Skin epidermis (tissue), 12 donors: ENCODE data around the gene COIL.

Experiments used
- H3K27ac ChIP-seq, 21 experiments: fragments of 200-600 bp; sonication (generic) in 11 of 21; one replicate each; pipeline ENCODE4 v1.5.0; 2020; ENCODE audit warnings: mild to moderate bottlenecking in 3 of 21, inconsistent platforms in 2 of 21, moderate library complexity in 2 of 21
- H3K4me3 ChIP-seq, 7 experiments: fragments of 200-600 bp; sonication (generic) in 2 of 7; one replicate each; pipeline ENCODE4 v1.5.0; 2020; ENCODE audit warnings: inconsistent platforms in 2 of 7, mild to moderate bottlenecking in 2 of 7, moderate library complexity in 1 of 7

COIL gene

DNA sequence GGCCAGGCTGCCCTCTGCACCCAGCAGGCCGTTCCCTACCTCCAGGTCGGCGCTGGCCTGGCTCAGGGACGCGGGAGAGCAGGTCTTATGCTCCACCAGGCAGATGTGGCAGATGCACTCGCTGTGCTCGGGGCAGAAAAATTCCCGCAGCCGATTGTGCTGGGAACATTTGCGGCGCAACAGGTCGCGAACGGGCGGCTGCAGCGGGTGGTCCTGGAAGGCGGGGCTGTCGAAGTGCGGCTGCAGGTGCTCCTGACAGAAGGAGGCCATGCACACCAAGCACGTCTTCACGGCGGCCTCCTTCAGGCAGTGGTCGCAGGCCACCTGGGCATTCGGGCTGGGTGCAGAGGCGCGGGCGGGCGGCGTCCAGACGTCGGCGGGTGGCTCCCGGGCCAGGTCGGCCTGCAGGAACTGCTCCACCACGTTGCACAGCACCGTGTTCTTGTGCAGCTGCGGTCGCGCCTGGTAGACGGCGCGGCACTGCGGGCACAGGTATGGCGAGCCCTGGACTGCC lies 47.4 kb downstream of the COIL start:
- H3K4me3 ChIP-seq: peak overlapping the region; percentile 52 to 92 (median 88)
- H3K27ac ChIP-seq: peak overlapping the region; percentile 91 to 100 (median 96)

DNA sequence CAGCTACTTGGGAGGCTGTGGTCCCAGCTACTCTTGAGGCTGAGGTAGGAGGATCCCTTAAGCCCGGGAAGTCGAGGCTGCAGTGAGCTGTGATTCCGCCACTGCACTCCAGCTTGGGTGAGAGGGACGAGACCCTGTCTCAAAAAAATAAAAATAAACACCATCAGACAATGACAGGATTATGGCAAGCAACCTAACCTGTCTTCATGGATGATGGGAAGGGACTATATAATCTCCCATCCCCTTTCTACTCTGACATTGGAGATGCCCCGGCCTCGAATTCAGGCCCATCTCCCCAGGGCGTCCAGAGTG lies 47.9 kb downstream of the COIL start:
- peak overlapping the region; percentile 52 to 92 (median 88) for H3K4me3 ChIP-seq
- peak overlapping the region in 20 of 21 experiments; percentile 91 to 100 (median 96) for H3K27ac ChIP-seq

DNA sequence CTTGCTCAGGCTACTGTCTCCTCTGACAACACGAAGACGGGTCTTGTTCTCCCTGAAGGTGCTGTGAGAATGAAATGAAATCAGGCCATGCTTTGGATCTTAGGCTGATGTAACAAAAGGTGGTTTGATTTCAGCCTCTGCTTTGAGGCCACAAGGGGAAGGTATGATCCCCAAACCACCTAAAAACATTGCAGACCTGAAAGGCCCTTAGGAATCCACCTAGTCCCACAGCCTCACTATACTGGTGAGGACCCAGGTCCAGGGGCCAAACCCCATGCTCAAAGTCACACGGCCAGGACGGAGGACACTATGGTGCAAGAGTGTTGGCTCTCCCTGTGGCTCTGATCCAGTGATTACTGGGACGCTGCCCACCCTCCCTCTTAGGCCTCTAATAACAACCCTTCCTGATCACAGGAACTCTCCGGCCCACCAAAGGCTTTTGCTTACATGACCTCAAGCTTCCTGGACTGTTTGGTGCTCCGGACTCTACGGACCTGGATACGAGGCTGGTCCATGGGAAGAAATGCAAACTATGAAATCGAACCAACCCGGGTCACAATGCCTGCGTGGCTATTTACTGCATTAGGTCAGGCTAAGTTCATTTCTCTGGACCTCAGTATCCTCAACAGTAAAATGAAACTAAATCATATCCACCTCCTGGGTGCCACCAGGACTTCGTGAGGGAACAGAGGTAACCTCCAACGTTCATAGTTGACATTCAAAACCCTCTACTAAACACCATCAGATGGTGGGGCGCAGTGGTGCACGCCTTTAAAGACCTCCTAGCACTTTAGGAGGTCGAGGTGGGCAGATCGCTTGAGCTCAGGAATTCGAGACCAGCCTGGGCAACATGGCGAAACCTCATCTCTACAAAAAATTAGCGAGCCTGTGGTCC lies 48.5 kb downstream of the COIL start:
- Histone ChIP-seq H3K4me3 (peak overlapping the region; percentile 52 to 92 (median 88)), H3K27ac (peak overlapping the region in 19 of 21 experiments; percentile 37 to 100 (median 96))

DNA sequence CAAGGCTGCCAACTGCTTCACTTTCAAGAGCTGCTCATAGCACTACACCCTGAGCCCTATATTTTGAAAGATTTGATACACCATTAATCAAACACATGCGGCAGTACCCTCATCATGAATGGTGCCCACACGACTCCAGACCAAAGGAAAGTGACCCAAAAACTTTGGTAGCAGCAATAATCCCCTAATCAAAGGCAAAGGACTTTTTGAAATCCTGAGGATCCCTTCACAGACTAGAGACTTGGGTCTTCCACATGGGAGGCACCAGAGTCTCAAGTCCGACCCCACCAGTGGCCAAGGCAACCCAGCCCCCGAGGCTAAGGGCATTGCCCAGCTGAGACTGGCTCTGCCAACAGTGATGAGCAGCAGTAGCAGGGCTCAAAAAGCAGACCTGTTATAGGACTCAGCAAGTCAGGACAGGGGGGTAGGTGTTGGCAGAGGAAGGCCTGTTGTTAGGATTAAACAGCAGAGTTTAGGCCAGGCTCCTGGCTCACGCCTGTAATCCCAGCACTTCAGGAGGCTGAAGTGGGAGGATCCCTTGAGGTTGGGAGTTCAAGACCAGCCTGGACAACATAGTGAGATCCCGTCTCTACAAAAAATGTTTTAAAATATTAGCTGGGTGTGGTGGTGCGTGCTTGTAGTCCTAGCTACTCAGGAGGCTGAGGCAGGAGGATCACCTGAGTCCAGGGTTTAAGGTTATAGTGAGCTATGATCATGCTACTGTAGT lies 50.2 kb downstream of the COIL start:
- peak overlapping the region in 15 of 21 experiments; percentile 7 to 99 (median 68) for H3K27ac ChIP-seq
- peak overlapping the region in 4 of 7 experiments; percentile 5 to 12 (median 9) for H3K4me3 ChIP-seq

DNA sequence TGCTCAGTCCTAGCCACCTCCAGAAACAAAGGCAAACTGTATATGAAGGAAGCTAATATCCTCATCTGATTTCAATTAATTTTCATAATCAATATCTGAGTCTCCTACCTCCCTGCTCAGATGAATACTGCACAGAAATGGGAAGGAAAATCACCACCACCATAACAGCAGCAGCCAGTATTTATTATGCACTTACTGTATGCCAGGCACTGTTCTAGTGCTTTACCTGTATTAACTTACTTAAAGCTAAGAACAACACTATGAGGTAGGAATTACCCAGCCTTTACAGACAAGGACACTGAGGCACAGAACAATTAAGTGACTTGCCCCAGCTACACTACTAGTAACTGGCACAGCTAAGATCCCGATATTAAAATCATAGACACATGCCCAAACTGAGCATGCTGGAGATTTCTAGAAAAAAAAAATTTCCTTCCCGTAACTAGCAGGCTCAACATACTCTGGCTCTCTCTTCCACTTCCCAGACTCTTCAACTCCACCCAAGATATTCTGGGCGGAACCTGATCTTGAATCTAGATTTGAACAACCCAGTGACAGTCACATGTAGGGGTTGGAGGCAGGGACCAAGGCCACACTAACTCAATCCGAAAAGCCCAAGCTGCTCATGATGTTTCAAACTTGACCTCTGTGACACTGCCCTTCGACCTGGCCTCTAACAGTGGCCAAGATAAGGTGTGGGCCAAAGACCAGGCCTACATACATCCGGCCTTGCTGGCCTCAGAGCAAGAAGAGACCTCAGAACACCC lies 50.9 kb downstream of the COIL start:
- Histone ChIP-seq H3K27ac (peak overlapping the region in 15 of 21 experiments; percentile 7 to 99 (median 68)), H3K4me3 (peak overlapping the region in 2 of 7 experiments; percentile 5 to 12)

DNA sequence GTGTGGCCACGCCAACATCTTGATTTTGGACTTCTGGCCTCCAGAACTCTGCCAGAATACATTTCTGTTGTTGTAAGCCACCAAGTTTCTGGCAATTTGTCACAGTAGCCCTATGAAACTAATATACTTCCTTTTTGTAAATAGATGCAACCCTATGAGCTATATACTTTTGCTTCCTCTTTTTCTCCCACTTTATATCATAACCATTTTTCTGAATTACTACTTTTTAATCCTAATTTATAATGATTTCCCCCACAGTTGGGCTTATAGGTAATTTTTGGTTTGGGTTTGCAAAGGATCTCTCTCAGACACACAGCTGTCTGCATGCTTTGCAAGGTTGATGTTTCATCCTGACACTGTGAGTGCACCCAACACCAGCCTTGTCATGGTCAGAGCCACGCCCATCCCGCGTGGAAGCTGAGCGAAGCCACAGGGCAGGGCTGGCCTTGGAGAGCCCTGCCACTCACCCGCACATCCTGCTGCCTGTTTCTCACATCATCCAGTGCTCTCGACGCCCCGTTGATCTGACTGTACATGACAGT lies 52.8 kb downstream of the COIL start:
- Histone ChIP-seq H3K4me3 (no peak overlapping the region), H3K27ac (peak overlapping the region in 10 of 21 experiments; percentile 25 to 99 (median 52))

DNA sequence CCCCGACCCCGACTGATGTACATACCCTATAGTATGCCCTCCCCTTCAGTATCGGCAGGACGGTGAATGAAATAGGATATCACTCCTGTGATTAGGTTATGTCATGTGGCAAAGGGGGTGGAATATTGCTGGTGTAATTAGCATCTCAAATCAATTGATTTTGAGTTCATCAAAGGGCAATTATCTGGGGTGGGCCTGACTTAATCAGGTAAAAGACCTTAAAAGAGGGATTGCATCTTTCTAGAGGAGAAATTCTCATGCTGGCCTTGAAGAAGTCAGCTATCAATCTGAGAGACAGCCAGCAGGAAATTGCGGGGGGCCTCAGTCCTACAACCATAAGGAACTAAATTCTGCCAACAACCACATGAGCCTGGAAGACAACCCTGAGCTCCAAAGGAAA lies 57.3 kb downstream of the COIL start:
- no peak overlapping the region for H3K4me3 ChIP-seq
- no peak overlapping the region for H3K27ac ChIP-seq

DNA sequence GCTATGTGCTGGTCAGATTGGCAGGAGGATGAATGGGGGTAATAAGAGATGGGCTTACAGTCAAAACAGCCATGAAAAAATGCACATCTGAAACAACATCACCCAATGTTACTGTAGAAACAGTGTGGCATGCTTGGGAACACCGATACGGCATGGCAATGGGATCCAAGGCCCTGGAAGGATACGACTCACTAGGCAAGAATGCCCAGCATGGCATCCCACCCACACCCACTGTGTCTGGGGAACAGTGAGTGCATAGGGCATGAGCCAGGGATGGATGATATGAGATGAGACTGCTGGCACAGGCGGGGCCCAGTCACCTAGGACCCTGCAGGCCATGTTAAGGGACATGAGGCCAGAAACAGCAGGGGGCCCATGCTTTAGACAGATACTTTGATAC lies 58.5 kb downstream of the COIL start:
- Histone ChIP-seq H3K4me3 (no peak overlapping the region), H3K27ac (no peak overlapping the region)

DNA sequence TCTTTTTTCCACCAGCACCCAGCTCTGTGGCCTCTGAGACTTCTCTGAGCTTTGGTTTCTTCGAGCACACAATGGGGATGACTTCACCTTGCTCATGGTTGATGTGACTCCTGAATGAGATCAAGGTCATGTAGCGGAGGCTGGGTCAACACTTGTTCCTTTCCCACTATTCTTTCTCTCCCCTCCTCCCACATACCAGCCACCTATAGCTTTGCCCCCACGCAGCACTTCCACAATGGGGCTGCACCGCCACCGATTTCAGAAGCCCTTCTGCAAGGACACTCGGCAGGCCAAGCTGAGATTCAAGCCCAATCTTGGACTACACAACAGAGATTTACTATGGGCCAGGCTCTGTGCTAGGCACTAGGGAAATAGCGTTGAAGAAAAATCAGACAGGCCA lies 61.4 kb downstream of the COIL start:
- no peak overlapping the region for H3K27ac ChIP-seq
- no peak overlapping the region for H3K4me3 ChIP-seq

DNA sequence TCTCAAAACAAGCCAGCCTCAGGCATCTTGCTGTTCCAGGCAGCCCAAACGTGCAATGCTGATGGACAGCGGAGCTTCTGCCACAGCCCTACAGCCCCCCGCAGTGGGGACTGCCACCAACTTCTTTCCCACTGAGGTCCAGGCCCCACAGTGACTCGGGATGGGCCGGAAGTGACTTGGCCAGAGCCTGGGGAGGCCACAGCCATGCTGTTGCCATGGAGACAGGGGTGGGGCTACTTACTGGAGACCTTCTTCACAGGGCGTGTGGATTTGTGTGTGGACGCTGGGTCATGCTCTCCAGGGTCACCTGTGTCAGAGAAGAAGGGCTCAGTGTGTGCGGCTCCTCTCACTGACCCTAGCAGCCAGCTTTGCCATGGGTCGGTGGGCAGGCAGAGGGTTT lies 62.0 kb downstream of the COIL start:
- Histone ChIP-seq H3K27ac (no peak overlapping the region), H3K4me3 (no peak overlapping the region)

DNA sequence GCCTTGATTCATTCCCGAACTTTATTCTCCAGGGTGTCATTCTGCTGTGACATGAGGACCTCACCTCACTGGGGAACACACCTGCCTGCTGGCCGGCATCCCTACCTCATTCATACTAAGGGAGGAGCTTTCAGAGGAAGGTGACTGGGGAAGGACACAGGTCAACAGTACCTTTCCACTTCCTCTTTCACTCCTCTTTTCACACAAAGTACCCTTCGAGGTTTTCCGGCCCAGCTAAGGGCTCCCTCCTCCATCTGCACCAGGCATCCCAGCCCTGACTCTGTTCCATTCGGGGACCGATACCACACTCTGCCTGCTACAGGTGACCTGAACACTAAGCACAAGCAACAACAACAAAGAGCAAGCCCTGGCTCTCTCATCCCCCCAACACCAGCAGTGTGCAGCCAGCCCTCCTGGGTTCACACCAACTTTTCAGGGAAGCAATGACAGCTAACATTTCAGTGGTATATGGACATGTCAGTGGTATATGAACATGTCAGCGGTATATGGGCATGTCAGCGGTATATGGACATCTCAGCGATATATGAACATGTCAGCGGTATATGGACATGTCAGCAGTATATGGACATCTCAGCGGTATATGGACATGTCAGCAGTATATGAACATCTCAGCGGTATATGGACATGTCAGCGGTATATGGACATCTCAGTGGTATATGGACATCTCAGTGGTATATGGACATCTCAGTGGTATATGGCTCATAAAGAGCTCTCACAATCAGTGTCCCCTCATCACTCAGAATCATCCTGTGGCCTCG lies 63.0 kb downstream of the COIL start:
- H3K27ac ChIP-seq: no peak overlapping the region
- H3K4me3 ChIP-seq: no peak overlapping the region

DNA sequence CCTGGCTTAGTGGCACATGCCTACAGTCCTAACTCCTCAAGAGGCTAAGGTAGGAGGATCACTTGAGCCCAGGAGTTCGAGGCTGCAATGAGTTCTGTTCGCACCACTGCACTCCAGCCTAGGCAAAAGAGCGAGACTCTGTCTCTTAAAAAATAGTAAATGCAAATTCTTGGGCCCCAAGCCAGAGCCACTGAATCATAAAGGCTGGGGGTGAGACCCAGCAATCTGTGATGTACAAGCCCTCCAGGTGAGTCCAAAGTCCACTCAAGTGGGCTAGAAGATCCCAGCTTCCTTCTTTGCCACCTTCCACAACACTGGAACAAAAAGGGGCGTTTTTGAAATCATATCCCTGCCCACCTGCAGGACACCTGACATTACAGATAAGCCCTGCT lies 63.9 kb downstream of the COIL start:
- H3K4me3 ChIP-seq: no peak overlapping the region
- no peak overlapping the region for H3K27ac ChIP-seq

DNA sequence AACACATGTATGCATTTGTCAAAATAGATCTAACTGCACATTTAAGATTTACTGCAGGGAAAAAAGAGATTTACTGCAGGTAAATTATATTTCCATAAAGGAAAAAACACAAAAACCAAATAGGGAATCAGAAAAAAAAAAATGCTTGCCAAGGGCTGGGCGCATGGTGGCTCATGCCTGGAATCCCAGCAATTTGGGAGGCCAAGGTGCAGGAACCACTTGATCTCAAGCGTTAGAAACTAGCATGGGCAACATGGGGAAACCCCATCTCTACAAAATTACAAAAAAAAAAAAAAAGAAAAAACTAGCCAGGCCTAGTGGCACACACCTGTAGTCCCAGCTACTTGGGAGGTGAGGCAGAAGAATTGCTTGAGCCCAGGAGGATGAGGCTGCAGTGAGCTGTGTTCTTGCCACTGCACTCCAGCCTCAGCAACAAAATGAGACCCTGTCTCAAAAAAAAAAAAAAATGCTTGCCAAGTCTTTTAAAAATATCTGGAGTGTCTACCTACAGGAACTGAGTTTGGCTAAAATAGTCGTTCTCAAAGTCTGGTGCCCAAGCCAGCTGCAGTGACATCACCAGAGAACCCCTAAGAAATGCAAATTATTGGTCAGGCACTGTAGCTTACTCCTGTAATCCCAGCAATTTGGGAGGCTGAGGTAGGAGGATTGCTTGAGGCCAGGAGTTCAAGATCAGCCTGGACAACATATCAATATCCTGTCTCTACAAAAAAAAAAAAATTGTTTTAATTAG lies 64.5 kb downstream of the COIL start:
- H3K27ac ChIP-seq: no peak overlapping the region

DNA sequence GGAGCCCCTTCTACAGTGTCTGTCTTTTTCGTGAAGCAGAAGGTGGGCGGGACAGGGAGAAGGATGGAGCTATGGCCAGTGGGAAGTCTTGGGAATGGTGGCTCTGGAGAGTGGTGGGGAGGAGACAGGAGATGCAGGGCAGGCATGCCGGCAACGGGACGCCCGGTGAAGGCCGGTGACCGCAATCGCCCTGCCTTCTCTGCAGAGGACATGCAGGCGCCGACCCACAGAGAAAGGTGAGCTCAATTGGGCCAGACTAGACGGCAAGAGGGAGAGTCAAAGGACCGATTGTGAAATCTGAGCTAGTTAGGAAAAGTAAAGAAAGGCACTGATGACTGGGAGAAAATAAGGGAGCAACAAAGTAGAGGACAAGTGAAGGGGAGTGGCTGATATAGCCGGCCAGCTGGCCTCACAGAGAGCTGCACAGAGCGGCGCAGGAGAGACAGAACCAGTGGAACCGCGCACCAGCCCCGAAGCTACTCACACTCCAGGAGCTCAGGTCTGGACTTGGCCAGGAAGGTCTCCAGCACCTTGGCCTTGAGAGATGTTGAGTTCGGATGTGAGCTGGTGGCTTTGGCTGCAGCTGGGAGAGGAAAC lies 65.9 kb downstream of the COIL start:
- Histone ChIP-seq H3K27ac (no peak overlapping the region), H3K4me3 (no peak overlapping the region)

More for the DNA sequence above, 64.5 kb downstream of the COIL start:
- H3K4me3 ChIP-seq: no peak overlapping the region

DNA sequence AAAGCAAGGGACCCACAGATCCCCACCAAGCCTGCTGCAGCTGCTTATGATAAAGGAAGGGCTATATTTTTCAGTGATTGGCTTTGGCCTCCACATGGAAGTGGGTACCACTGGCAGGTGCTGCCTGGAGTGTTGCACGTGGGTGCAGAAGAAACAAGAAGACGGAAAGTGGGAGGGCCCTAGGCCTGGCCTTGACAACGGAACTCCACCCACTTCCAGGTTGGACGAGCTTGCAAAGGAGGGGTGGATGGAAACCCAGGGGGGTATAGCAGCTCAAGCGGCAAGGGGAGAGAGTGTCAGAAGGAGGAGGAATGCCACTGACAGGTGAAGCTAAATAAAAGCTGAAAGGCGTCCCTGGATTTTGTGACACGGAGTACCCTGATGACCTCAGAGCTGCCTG lies 67.3 kb downstream of the COIL start:
- no peak overlapping the region for H3K4me3 ChIP-seq
- no peak overlapping the region for H3K27ac ChIP-seq

DNA sequence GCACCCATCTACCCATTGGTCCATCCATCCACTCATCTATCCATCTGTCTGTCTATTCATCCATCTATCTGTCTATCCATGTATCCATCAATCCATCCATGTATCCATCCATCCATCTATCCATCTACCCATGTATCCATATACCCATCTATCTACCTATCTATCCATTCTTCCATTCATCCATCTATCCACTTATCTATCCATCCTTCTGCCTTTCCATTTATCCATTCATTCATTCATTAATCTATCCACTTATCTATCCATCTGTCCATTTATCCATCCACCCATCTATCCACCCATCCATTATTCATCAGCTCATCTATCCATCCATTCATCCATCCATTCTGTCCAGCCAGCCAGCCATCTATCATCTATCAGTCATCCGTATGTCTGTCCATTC lies 68.5 kb downstream of the COIL start:
- H3K27ac ChIP-seq: no peak overlapping the region
- no peak overlapping the region for H3K4me3 ChIP-seq

DNA sequence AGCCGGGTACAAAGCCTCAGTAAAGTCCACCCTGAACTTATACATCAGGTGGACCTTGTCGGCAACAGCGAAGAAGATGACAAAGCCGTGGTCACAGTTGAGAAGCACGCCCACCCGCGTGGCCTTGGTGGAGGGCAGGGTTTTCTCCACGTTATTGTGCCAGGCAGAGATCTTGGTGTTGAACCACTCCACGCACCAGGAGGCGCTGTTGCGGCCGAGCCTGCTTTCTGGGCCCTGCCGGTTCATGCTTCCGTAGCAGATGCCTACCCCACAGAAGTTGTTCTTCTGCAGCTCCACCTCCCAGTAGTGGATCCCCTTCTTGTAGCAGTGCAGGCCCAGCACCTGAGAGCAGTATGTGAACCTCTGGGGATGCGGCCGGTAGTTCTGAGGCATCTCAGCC lies 69.1 kb downstream of the COIL start:
- Histone ChIP-seq H3K4me3 (no peak overlapping the region), H3K27ac (peak overlapping the region in 1 of 21 experiments; percentile 4)
